ENCODE data around the gene NUDT21. TPM values are rescaled to one million over a fixed set of nuclear protein-coding genes. Genes with fewer than 3 reads are reported as not detected.
"Not testable (repeated sequence)": the region's sequence is repeated elsewhere in the genome, so short reads cannot be mapped to it uniquely, and the experiment has no call there.

The NUDT21 gene
- total RNA-seq, 1 experiment from 2014 or later, result 305 TPM

DNA sequence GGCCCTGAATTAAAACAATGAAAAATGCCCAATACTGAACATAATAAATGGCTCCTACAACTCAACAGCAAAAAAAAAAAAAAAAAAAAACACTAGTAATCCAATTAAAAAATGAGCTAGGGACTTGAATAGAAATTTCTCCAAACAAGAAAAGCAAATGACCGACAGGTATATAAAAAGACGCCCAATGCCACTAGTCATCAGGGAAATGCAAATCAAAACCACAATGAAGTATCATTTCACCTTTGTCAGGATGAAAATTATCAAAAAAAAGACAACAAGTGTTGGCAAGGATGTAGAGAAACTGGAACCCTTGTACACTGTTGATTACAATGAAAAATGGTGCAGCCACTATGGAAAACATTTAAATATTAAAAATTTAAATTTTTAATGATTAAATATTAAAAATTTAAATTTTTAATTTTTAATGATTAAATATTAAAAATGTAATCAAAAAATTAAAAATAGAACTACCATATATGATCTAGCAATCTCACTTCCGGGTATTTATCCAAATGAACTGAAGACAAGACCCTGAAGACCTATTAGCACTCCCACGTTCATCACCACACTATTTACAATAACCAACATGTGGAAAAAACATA is 40.6 kb upstream of the NUDT21 start:
- CTCF ChIA-PET, result interaction anchor here (0.6 kb wide), 1 partner anchor 222 kb away, joined by 3 read pairs; no protein-coding TSS in a partner anchor
- Histone ChIP-seq H3K36me3 (ENCODE audit: control insufficient read depth, insufficient read depth, low read length) (no peaks in the 10 kb centered on the region), H3K27me3 (replicated peaks; ENCODE audit: control insufficient read depth, insufficient read depth, low read length) (no peaks in the 10 kb centered on the region), H3K9me3 (no peaks in the 10 kb centered on the region), H3K4me1 (no peaks in the 10 kb centered on the region), H3K4me3 (ENCODE audit: low read depth, low read length) (no peak overlapping the region)
- POLR2A ChIA-PET, result interaction anchor here (0.6 kb wide), 1 partner anchor 10 kb away, joined by 6 read pairs; no protein-coding TSS in a partner anchor
- no peak overlapping the region for H3K4me3 Mint-ChIP-seq (ENCODE audit: unreplicated experiment)
- intact Hi-C loops (cut with micrococcal nuclease; ENCODE audit: unreplicated experiment), result no loop called here
- H3K27me3 Mint-ChIP-seq (ENCODE audit: insufficient read depth, unreplicated experiment), result no peaks in the 10 kb centered on the region
- H3K36me3 Mint-ChIP-seq (ENCODE audit: insufficient read depth, unreplicated experiment), result no peaks in the 10 kb centered on the region
- TF ChIP-seq, protein P1, sequence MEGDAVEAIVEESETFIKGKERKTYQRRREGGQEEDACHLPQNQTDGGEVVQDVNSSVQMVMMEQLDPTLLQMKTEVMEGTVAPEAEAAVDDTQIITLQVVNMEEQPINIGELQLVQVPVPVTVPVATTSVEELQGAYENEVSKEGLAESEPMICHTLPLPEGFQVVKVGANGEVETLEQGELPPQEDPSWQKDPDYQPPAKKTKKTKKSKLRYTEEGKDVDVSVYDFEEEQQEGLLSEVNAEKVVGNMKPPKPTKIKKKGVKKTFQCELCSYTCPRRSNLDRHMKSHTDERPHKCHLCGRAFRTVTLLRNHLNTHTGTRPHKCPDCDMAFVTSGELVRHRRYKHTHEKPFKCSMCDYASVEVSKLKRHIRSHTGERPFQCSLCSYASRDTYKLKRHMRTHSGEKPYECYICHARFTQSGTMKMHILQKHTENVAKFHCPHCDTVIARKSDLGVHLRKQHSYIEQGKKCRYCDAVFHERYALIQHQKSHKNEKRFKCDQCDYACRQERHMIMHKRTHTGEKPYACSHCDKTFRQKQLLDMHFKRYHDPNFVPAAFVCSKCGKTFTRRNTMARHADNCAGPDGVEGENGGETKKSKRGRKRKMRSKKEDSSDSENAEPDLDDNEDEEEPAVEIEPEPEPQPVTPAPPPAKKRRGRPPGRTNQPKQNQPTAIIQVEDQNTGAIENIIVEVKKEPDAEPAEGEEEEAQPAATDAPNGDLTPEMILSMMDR (IDR thresholded peaks at IDR 0.05; ENCODE audit: insufficient read depth in 1 of 2, low read depth in 1 of 2, low read length in 1 of 2, severe bottlenecking in 1 of 2, unreplicated experiment in 1 of 2), result no peak
- DNase-seq, result no peak
- no peak overlapping the region for H3K27ac Mint-ChIP-seq (ENCODE audit: unreplicated experiment)
- no peaks in the 10 kb centered on the region for H3K9me3 Mint-ChIP-seq (ENCODE audit: unreplicated experiment)
- BruUV-seq (replicated peaks), result no TSS peak
- H3K4me1 Mint-ChIP-seq (ENCODE audit: low read depth, unreplicated experiment), result no peaks in the 10 kb centered on the region

GRCh38 chr16:56488868-56489267 is 37.7 kb upstream of the NUDT21 start:
- H3K27me3 ChIP-seq (replicated peaks; ENCODE audit: control insufficient read depth, insufficient read depth, low read length); H3K9me3 Mint-ChIP-seq (ENCODE audit: unreplicated experiment); POLR2A ChIA-PET; H3K9me3 ChIP-seq; H3K4me3 Mint-ChIP-seq (ENCODE audit: unreplicated experiment); H3K4me1 ChIP-seq; H3K36me3 Mint-ChIP-seq (ENCODE audit: insufficient read depth, unreplicated experiment); H3K27ac Mint-ChIP-seq (ENCODE audit: unreplicated experiment); BruUV-seq (replicated peaks); DNase-seq; CTCF ChIA-PET; H3K36me3 ChIP-seq (ENCODE audit: control insufficient read depth, insufficient read depth, low read length); H3K27me3 Mint-ChIP-seq (ENCODE audit: insufficient read depth, unreplicated experiment); intact Hi-C loops (cut with micrococcal nuclease; ENCODE audit: unreplicated experiment); H3K4me1 Mint-ChIP-seq (ENCODE audit: low read depth, unreplicated experiment); H3K4me3 ChIP-seq (ENCODE audit: low read depth, low read length): not testable (repeated sequence)

DNA sequence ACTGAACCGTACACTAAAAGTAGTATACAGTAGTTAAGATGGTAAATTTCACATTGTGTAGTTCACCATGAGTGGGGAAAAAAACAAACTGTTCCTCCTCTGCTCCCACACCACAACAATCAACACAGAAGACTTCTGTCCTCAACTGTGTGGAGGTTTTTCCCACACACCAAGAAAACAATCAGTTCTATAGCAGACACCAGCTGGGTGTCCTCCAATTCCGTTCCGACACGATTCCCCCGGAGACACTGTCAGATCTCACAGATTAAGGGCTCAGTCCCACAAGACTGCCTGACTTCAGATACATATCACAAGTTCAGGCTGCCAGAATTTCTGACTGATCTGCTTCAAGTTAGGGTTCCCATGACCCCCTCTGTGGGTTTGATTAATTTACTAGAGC is 36.9 kb upstream of the NUDT21 start:
- no peaks in the 10 kb centered on the region for H3K9me3 Mint-ChIP-seq (ENCODE audit: unreplicated experiment)
- Histone ChIP-seq H3K36me3 (ENCODE audit: control insufficient read depth, insufficient read depth, low read length) (no peaks in the 10 kb centered on the region; the same call in 1 of the 2 replicates), H3K4me1 (no peaks in the 10 kb centered on the region), H3K4me3 (ENCODE audit: low read depth, low read length) (no peak overlapping the region), H3K9me3 (no peaks in the 10 kb centered on the region; the same call in 1 of the 2 replicates), H3K27me3 (replicated peaks; ENCODE audit: control insufficient read depth, insufficient read depth, low read length) (no peaks in the 10 kb centered on the region)
- TF ChIP-seq, protein P1 (IDR thresholded peaks at IDR 0.05; ENCODE audit: insufficient read depth in 1 of 2, low read depth in 1 of 2, low read length in 1 of 2, severe bottlenecking in 1 of 2, unreplicated experiment in 1 of 2), result no peak
- no peak overlapping the region for H3K27ac Mint-ChIP-seq (ENCODE audit: unreplicated experiment)
- POLR2A ChIA-PET, result no interaction called here
- DNase-seq, result no peak
- H3K36me3 Mint-ChIP-seq (ENCODE audit: insufficient read depth, unreplicated experiment), result no peaks in the 10 kb centered on the region
- intact Hi-C loops (cut with micrococcal nuclease; ENCODE audit: unreplicated experiment), result no loop called here
- H3K4me1 Mint-ChIP-seq (ENCODE audit: low read depth, unreplicated experiment), result no peaks in the 10 kb centered on the region
- BruUV-seq (replicated peaks), result no TSS peak
- H3K27me3 Mint-ChIP-seq (ENCODE audit: insufficient read depth, unreplicated experiment), result no peaks in the 10 kb centered on the region
- H3K4me3 Mint-ChIP-seq (ENCODE audit: unreplicated experiment), result no peak overlapping the region
- CTCF ChIA-PET, result no interaction called here
